Naive thymus-derived CD4-positive, alpha-beta T cell (primary cell): Measurements from ENCODE around the gene SDHAF1. TPM values are rescaled to one million over a fixed set of nuclear protein-coding genes. Genes with fewer than 3 reads are reported as not detected.
A peak's percentile ranks its signal among the peaks of the same experiment; 100 is the strongest.
"Not testable (repeated sequence)": the region's sequence is repeated elsewhere in the genome, so short reads cannot be mapped to it uniquely, and the experiment has no call there.

Experiments
- ATAC-seq: fragments of 150-1000 bp; cut with Tn5 transposase; 2 replicates; pipeline ENCODE4 v1.10.0; 2021; ENCODE audit warnings: mild to moderate bottlenecking, moderate library complexity
- CTCF ChIA-PET: fragments of 350-600 bp; sonication (Branson Sonifier 250); formaldehyde crosslinking; loops from one replicate; lab custom pipeline; 2021; ENCODE audit warnings: antibody characterized with exemption; lab: Charles Lee
- POLR2A ChIA-PET: fragments of 350-600 bp; sonication (Branson Sonifier 250); formaldehyde crosslinking; loops from one replicate; lab custom pipeline; 2021; ENCODE audit warnings: antibody characterized with exemption, inconsistent platforms; lab: Charles Lee
- DNase-seq, 9 donors: peaks; one replicate each; pipeline versions ENCODE4 v3.0.0 to v3.0.0-alpha.2; 2020 to 2022; ENCODE audit warnings: mixed read lengths in 1 of 9
- H3K27ac ChIP-seq: one replicate; pipeline ENCODE4 v1.7.0; 2013; ENCODE audit warnings: mild to moderate bottlenecking, low read depth, low read length, moderate library complexity
- H3K27me3 ChIP-seq, 2 donors: one replicate each; pipeline ENCODE4 v1.7.0; 2013; ENCODE audit warnings: low read length in 2 of 2, mild to moderate bottlenecking in 2 of 2, moderate library complexity in 2 of 2; ENCODE audit not compliant: control insufficient read depth in 2 of 2, insufficient read depth in 2 of 2
- H3K36me3 ChIP-seq, 3 experiments: 1 replicate in 2 of 3; 2 replicates in 1 of 3; pipeline ENCODE4 v1.7.0; 2013; ENCODE audit warnings: low read length in 3 of 3, mild to moderate bottlenecking in 3 of 3, moderate library complexity in 1 of 3; ENCODE audit not compliant: insufficient read depth in 3 of 3, control insufficient read depth in 2 of 3
- H3K4me1 ChIP-seq, 2 donors: one replicate each; pipeline ENCODE4 v1.7.0; 2013; ENCODE audit warnings: low read length in 2 of 2, mild to moderate bottlenecking in 2 of 2, moderate library complexity in 1 of 2; ENCODE audit not compliant: control insufficient read depth in 2 of 2, insufficient read depth in 2 of 2
- H3K4me3 ChIP-seq: 2 replicates; pipeline ENCODE4 v1.7.0; 2013; ENCODE audit warnings: mild to moderate bottlenecking, low read length
- H3K9me3 ChIP-seq, 3 experiments: 1 replicate in 2 of 3; 2 replicates in 1 of 3; pipeline ENCODE4 v1.7.0; 2013; ENCODE audit warnings: low read length in 3 of 3; ENCODE audit not compliant: control insufficient read depth in 2 of 3
- H3K27ac Mint-ChIP-seq, 9 donors: one replicate each; pipeline ENCODE4 v1.8.0; 2020 to 2022; ENCODE audit warnings: mixed read lengths in 9 of 9, mild to moderate bottlenecking in 8 of 9, moderate library complexity in 5 of 9, inconsistent platforms in 2 of 9
- H3K27me3 Mint-ChIP-seq, 5 donors: one replicate each; pipeline ENCODE4 v1.8.0; 2021 to 2022; ENCODE audit warnings: mixed read lengths in 5 of 5, mild to moderate bottlenecking in 1 of 5
- H3K36me3 Mint-ChIP-seq, 5 donors: one replicate each; pipeline ENCODE4 v1.8.0; 2020 to 2022; ENCODE audit warnings: mixed read lengths in 5 of 5, mild to moderate bottlenecking in 3 of 5, inconsistent platforms in 1 of 5
- H3K4me1 Mint-ChIP-seq, 7 donors: one replicate each; pipeline ENCODE4 v1.8.0; 2020 to 2022; ENCODE audit warnings: mixed read lengths in 7 of 7, mild to moderate bottlenecking in 3 of 7, inconsistent platforms in 1 of 7
- H3K4me3 Mint-ChIP-seq, 10 donors: one replicate each; pipeline ENCODE4 v1.8.0; 2020 to 2022; ENCODE audit warnings: mild to moderate bottlenecking in 10 of 10, mixed read lengths in 10 of 10, moderate library complexity in 6 of 10, inconsistent platforms in 2 of 10
- H3K9me3 Mint-ChIP-seq, 11 donors: one replicate each; pipeline ENCODE4 v1.8.0; 2020 to 2022; ENCODE audit warnings: mixed read lengths in 11 of 11, mild to moderate bottlenecking in 4 of 11, inconsistent platforms in 1 of 11, moderate library complexity in 1 of 11
- intact Hi-C, 2 donors: fragments of 100-400 bp; cut with micrococcal nuclease; formaldehyde crosslinking; loops; one replicate each; pipeline ENCODE4 v1.15.1; 2023
- polyA plus RNA-seq, 2 donors: library from polyadenylated mRNA; unstranded; fragments of 300-500 nt; fragmentation: Illumina TruSeq; gene quantifications; one replicate each; pipeline ENCODE4 v1.2.3, GENCODE V29; 2021
- total RNA-seq, 6 experiments: library from RNA in 5 of 6; stranded (reverse) in 5 of 6; gene quantifications; 1 replicate in 5 of 6; 2 replicates in 1 of 6; pipeline ENCODE4 v1.2.3 and lab custom pipeline; 2021 to 2026

Gene SDHAF1
- total and polyA plus RNA-seq, 7 experiments from 2014 or later, result 7.8 to 58.1 (median 23.8) TPM

GRCh38 chr19:36030264-36031148 is 35.5 kb downstream of the SDHAF1 start:
- no peak for DNase-seq
- intact Hi-C loops, result no loop called here
- peaks cover 10 to 31% (median 24%) of the 10 kb centered on the region in 7 donors for H3K4me1 Mint-ChIP-seq
- ChIA-PET CTCF (interaction anchor here (0.6 kb wide), 1 partner anchor 125 kb away, joined by 4 read pairs; no protein-coding TSS in a partner anchor), POLR2A (no interaction called here)
- no peaks in the 10 kb centered on the region for H3K9me3 Mint-ChIP-seq
- no peak overlapping the region for H3K4me3 Mint-ChIP-seq
- no peak for ATAC-seq
- H3K9me3 ChIP-seq, result no peaks in the 10 kb centered on the region
- H3K36me3 ChIP-seq, result peaks cover 0 to 8% (median 0%) of the 10 kb centered on the region in 3 experiments
- H3K4me3 ChIP-seq, result no peak overlapping the region
- peaks cover 4% of the 10 kb centered on the region in 2 donors for H3K4me1 ChIP-seq
- no peaks in the 10 kb centered on the region for H3K27me3 ChIP-seq
- peak overlapping the region in 1 of 9 donors; percentile 83 for H3K27ac Mint-ChIP-seq
- H3K27ac ChIP-seq, result no peak overlapping the region
- H3K27me3 Mint-ChIP-seq, result peaks cover 0 to 4% (median 0%) of the 10 kb centered on the region in 5 donors
- peaks cover 0 to 34% (median 21%) of the 10 kb centered on the region in 5 donors for H3K36me3 Mint-ChIP-seq

- Mint-ChIP-seq H3K36me3 (peaks cover 0 to 30% (median 21%) of the 10 kb centered on the region in 5 donors), H3K27ac (peak overlapping the region in 1 of 9 donors; percentile 15), H3K4me1 (peaks cover 16 to 39% (median 31%) of the 10 kb centered on the region in 7 donors), H3K9me3 (no peaks in the 10 kb centered on the region), H3K27me3 (peaks cover 0 to 4% (median 0%) of the 10 kb centered on the region in 5 donors), H3K4me3 (peak overlapping the region in 2 of 10 donors; percentile 29 to 80)
- POLR2A ChIA-PET, result no interaction called here
- H3K27me3 ChIP-seq, result no peaks in the 10 kb centered on the region
- peaks cover 0 to 5% (median 0%) of the 10 kb centered on the region in 3 experiments for H3K36me3 ChIP-seq
- peaks cover 4 to 11% of the 10 kb centered on the region in 2 donors for H3K4me1 ChIP-seq
- CTCF ChIA-PET, result no interaction called here
- intact Hi-C loops, result no loop called here
- no peak overlapping the region for H3K4me3 ChIP-seq
- no peak for DNase-seq
- no peaks in the 10 kb centered on the region for H3K9me3 ChIP-seq
- no peak overlapping the region for H3K27ac ChIP-seq
- ATAC-seq, result no peak
Measured at GRCh38 chr19:36031308-36031707, 36.3 kb downstream of the SDHAF1 start.

GRCh38 chr19:36032251-36033104 is 37.5 kb downstream of the SDHAF1 start, which contains the start of gene CLIP3:
Gene CLIP3, minus strand, starts transcription at chr19:36032873. Its CDS starts 516 bp downstream, at chr19:36032357.
- no peaks in the 10 kb centered on the region for H3K9me3 ChIP-seq
- peak within 1 kb of the TSS; percentile 20 for H3K4me3 ChIP-seq
- H3K27me3 ChIP-seq, result no peaks in the 10 kb centered on the region
- ChIA-PET POLR2A (no interaction called here), CTCF (no interaction called here)
- H3K36me3 Mint-ChIP-seq, result peaks cover 0 to 27% (median 21%) of the 10 kb centered on the region in 5 donors
- DNase-seq, result peak in 6 of 9 donors; percentile 20 to 58 (median 26)
- peaks cover 22 to 51% (median 40%) of the 10 kb centered on the region in 7 donors for H3K4me1 Mint-ChIP-seq
- peaks cover 0 to 4% (median 0%) of the 10 kb centered on the region in 5 donors for H3K27me3 Mint-ChIP-seq
- H3K27ac Mint-ChIP-seq, result peak within 1 kb of the TSS in 3 of 9 donors; percentile 46 to 75 (median 61)
- H3K9me3 Mint-ChIP-seq, result no peaks in the 10 kb centered on the region
- intact Hi-C loops, result no loop called here
- H3K4me1 ChIP-seq, result peaks cover 4 to 22% of the 10 kb centered on the region in 2 donors
- H3K27ac ChIP-seq, result no peak within 1 kb of the TSS
- peak; percentile 47 for ATAC-seq
- H3K4me3 Mint-ChIP-seq, result peak within 1 kb of the TSS; percentile 32 to 81 (median 70)
- H3K36me3 ChIP-seq, result peaks cover 0 to 4% (median 0%) of the 10 kb centered on the region in 3 experiments

GRCh38 chr19:36040495-36040894 is 45.5 kb downstream of the SDHAF1 start:
- Histone ChIP-seq H3K4me1 (peaks cover 0 to 19% of the 10 kb centered on the region in 2 donors), H3K27me3 (no peaks in the 10 kb centered on the region), H3K36me3 (peaks cover 0 to 2% (median 0%) of the 10 kb centered on the region in 3 experiments), H3K4me3 (no peak overlapping the region), H3K9me3 (no peaks in the 10 kb centered on the region), H3K27ac (no peak overlapping the region)
- Mint-ChIP-seq H3K9me3 (no peaks in the 10 kb centered on the region), H3K4me1 (peaks cover 12 to 24% (median 18%) of the 10 kb centered on the region in 7 donors), H3K4me3 (no peak overlapping the region), H3K36me3 (peaks cover 0 to 13% (median 9%) of the 10 kb centered on the region in 5 donors), H3K27me3 (no peaks in the 10 kb centered on the region), H3K27ac (no peak overlapping the region)
- intact Hi-C loops, result no loop called here
- CTCF ChIA-PET, result no interaction called here
- POLR2A ChIA-PET, result no interaction called here
- ATAC-seq (no peak), DNase-seq (no peak)

GRCh38 chr19:36041092-36041491 is 46.1 kb downstream of the SDHAF1 start:
- H3K9me3 ChIP-seq, POLR2A ChIA-PET, H3K4me3 Mint-ChIP-seq, H3K27ac ChIP-seq, H3K36me3 ChIP-seq, ATAC-seq, CTCF ChIA-PET, H3K27ac Mint-ChIP-seq, H3K27me3 ChIP-seq, H3K9me3 Mint-ChIP-seq, H3K4me3 ChIP-seq, H3K27me3 Mint-ChIP-seq, intact Hi-C loops, DNase-seq: not testable (repeated sequence)
- H3K4me1 Mint-ChIP-seq, result peaks cover 6 to 20% (median 13%) of the 10 kb centered on the region in 7 donors
- H3K4me1 ChIP-seq, result peaks cover 0 to 13% of the 10 kb centered on the region in 2 donors
- peaks cover 0 to 17% (median 12%) of the 10 kb centered on the region in 5 donors for H3K36me3 Mint-ChIP-seq

- DNase-seq (no peak), ATAC-seq (no peak)
- Histone ChIP-seq H3K9me3 (no peaks in the 10 kb centered on the region), H3K36me3 (peaks cover 0 to 5% (median 0%) of the 10 kb centered on the region in 3 experiments), H3K27me3 (no peaks in the 10 kb centered on the region), H3K4me1 (peaks cover 0 to 6% of the 10 kb centered on the region in 2 donors), H3K27ac (no peak overlapping the region), H3K4me3 (no peak overlapping the region)
- POLR2A ChIA-PET, result no interaction called here
- intact Hi-C loops, result no loop called here
- Mint-ChIP-seq H3K27ac (no peak overlapping the region), H3K4me3 (no peak overlapping the region), H3K36me3 (peaks cover 0 to 22% (median 14%) of the 10 kb centered on the region in 5 donors), H3K4me1 (peaks cover 4 to 19% (median 11%) of the 10 kb centered on the region in 7 donors), H3K9me3 (no peaks in the 10 kb centered on the region), H3K27me3 (no peaks in the 10 kb centered on the region)
- CTCF ChIA-PET, result no interaction called here
Measured at GRCh38 chr19:36041831-36042230, 46.8 kb downstream of the SDHAF1 start.
